CD4-positive, alpha-beta memory T cell (primary cell): ENCODE results near the gene DDTL. TPM values are rescaled to one million over a fixed set of nuclear protein-coding genes. Genes with fewer than 3 reads are reported as not detected.
A peak's percentile ranks its signal among the peaks of the same experiment; 100 is the strongest.
"Not testable (repeated sequence)": the region's sequence is repeated elsewhere in the genome, so short reads cannot be mapped to it uniquely, and the experiment has no call there.

ENCODE experiments used
- CTCF ChIA-PET: fragments of 350-600 bp; sonication (Branson Sonifier 250); formaldehyde crosslinking; loops from one replicate; lab custom pipeline; 2021; ENCODE audit warnings: inconsistent platforms; ENCODE audit not compliant: partially characterized antibody; lab: Charles Lee
- POLR2A ChIA-PET: fragments of 350-600 bp; sonication (Branson Sonifier 250); formaldehyde crosslinking; loops from one replicate; lab custom pipeline; 2021; ENCODE audit not compliant: partially characterized antibody; lab: Charles Lee
- DNase-seq, 5 donors: peaks; one replicate each; pipeline versions ENCODE4 v3.0.0 to v3.0.0-alpha.2; 2020 to 2022; ENCODE audit warnings: mixed read lengths in 1 of 5
- H3K27ac ChIP-seq: one replicate; pipeline ENCODE4 v1.7.0; 2013; ENCODE audit warnings: low read depth, low read length
- H3K27me3 ChIP-seq: 2 replicates; pipeline ENCODE4 v1.7.0; 2013; ENCODE audit warnings: mild to moderate bottlenecking, low read length, moderate library complexity; ENCODE audit not compliant: insufficient read depth
- H3K36me3 ChIP-seq: 2 replicates; pipeline ENCODE4 v1.7.0; 2013; ENCODE audit warnings: mild to moderate bottlenecking, low read length, moderate library complexity; ENCODE audit not compliant: insufficient read depth
- H3K4me1 ChIP-seq: 2 replicates; pipeline ENCODE4 v1.7.0; 2013; ENCODE audit warnings: mild to moderate bottlenecking, low read length, moderate library complexity; ENCODE audit not compliant: insufficient read depth
- H3K4me3 ChIP-seq, 2 donors: one replicate each; pipeline ENCODE4 v1.7.0; 2013; ENCODE audit warnings: low read length in 2 of 2, mild to moderate bottlenecking in 1 of 2
- H3K9me3 ChIP-seq, 2 donors: one replicate each; pipeline ENCODE4 v1.7.0; 2013; ENCODE audit warnings: low read length in 2 of 2, control low read depth in 1 of 2; ENCODE audit not compliant: control insufficient read depth in 1 of 2
- H3K27ac Mint-ChIP-seq, 7 donors: one replicate each; pipeline ENCODE4 v1.8.0; 2020 to 2021; ENCODE audit warnings: mixed read lengths in 7 of 7, mild to moderate bottlenecking in 6 of 7, inconsistent platforms in 3 of 7, moderate library complexity in 3 of 7
- H3K27me3 Mint-ChIP-seq, 2 donors: one replicate each; pipeline ENCODE4 v1.8.0; 2020 to 2021; ENCODE audit warnings: mixed read lengths in 2 of 2
- H3K36me3 Mint-ChIP-seq, 2 donors: one replicate each; pipeline ENCODE4 v1.8.0; 2020 to 2021; ENCODE audit warnings: mixed read lengths in 2 of 2, inconsistent platforms in 1 of 2, mild to moderate bottlenecking in 1 of 2
- H3K4me1 Mint-ChIP-seq, 4 donors: one replicate each; pipeline ENCODE4 v1.8.0; 2020 to 2021; ENCODE audit warnings: mixed read lengths in 4 of 4, mild to moderate bottlenecking in 1 of 4
- H3K4me3 Mint-ChIP-seq, 8 donors: one replicate each; pipeline ENCODE4 v1.8.0; 2020 to 2021; ENCODE audit warnings: mixed read lengths in 8 of 8, mild to moderate bottlenecking in 7 of 8, moderate library complexity in 6 of 8, inconsistent platforms in 3 of 8
- H3K9me3 Mint-ChIP-seq, 8 donors: one replicate each; pipeline ENCODE4 v1.8.0; 2020 to 2021; ENCODE audit warnings: mixed read lengths in 8 of 8, mild to moderate bottlenecking in 5 of 8, inconsistent platforms in 3 of 8, moderate library complexity in 1 of 8
- intact Hi-C: fragments of 100-400 bp; cut with micrococcal nuclease; formaldehyde crosslinking; loops from one replicate; pipeline ENCODE4 v1.15.1; 2023
- polyA plus RNA-seq, 2 donors: library from polyadenylated mRNA; unstranded; fragments of 300-500 nt; fragmentation: Illumina TruSeq; gene quantifications; one replicate each; pipeline ENCODE4 v1.2.3, GENCODE V29; 2021
- total RNA-seq, 2 experiments: library from RNA; stranded (reverse); gene quantifications; one replicate each; pipeline ENCODE4 v1.2.3, GENCODE V29; 2021

The DDTL gene
- total and polyA plus RNA-seq, 4 experiments from 2014 or later = 0.32 to 6.1 (median 3.6) TPM

GRCh38 chr22:23954193-23954990 is 12.3 kb upstream of the DDTL start:
- CTCF ChIA-PET, H3K4me1 Mint-ChIP-seq, H3K4me3 ChIP-seq, H3K4me1 ChIP-seq, H3K36me3 ChIP-seq, H3K27ac ChIP-seq, H3K36me3 Mint-ChIP-seq, H3K27me3 ChIP-seq, H3K27me3 Mint-ChIP-seq, DNase-seq, H3K9me3 Mint-ChIP-seq, H3K9me3 ChIP-seq, POLR2A ChIA-PET: not testable (repeated sequence)
- Mint-ChIP-seq H3K4me3 (peak overlapping the region in 1 of 8 donors; percentile 1), H3K27ac (peak overlapping the region in 1 of 7 donors; percentile 43)
- intact Hi-C loops = loop anchor here (10.0 kb wide), 3 partner anchors 100 to 330 kb away; partner anchors contain the start of gene SLC2A11

DNA sequence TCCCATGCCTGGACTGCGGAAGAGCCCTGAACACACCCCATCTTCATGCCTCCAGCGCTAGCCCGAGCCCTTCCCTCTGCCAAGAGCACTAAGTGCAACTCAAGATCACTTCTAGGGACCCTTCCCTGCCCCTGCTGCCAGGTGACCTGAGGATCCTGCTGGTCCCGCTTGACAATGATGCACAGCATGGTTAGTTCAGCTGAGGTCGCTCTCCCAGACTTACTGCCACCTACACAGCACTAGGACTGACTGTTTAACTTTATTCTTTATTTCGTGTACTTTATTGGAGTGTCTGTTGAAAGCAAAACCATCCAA is 11.7 kb upstream of the DDTL start:
- intact Hi-C loops = loop anchor here (10.0 kb wide), 3 partner anchors 100 to 330 kb away; partner anchors contain the start of gene SLC2A11
- H3K27ac ChIP-seq, H3K4me1 Mint-ChIP-seq, H3K4me1 ChIP-seq, H3K9me3 ChIP-seq, DNase-seq, H3K36me3 Mint-ChIP-seq, H3K4me3 Mint-ChIP-seq, H3K36me3 ChIP-seq, H3K27me3 ChIP-seq, H3K9me3 Mint-ChIP-seq, H3K27ac Mint-ChIP-seq, H3K27me3 Mint-ChIP-seq, CTCF ChIA-PET, POLR2A ChIA-PET, H3K4me3 ChIP-seq: not testable (repeated sequence)

DNA sequence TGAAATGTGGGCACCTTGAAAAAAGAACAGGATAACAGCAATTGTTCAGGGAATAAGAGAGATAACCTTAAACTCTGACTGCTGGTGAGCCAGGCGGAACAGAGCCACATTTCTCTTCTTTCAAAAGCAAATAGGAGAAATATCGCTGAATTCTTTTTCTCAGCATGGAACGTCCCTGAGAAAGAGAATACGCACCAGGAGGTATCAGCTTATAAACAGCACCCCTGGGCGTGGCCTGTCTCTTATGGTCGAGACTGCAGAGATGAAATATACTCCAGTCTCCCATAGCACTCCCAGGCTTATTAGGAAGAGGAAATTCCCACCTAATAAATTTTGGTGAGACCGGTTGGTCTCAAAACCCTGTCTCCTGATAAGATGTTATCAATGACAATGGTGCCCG is 10.8 kb upstream of the DDTL start:
- CTCF ChIA-PET = interaction anchor here (0.6 kb wide), 1 partner anchor 92 kb away, joined by 3 read pairs; no protein-coding TSS in a partner anchor

GRCh38 chr22:23956301-23956900 is 10.3 kb upstream of the DDTL start:
- H3K27me3 Mint-ChIP-seq, POLR2A ChIA-PET, H3K9me3 ChIP-seq, H3K27ac ChIP-seq, H3K4me1 ChIP-seq, H3K27me3 ChIP-seq, H3K36me3 Mint-ChIP-seq, H3K4me1 Mint-ChIP-seq, H3K4me3 Mint-ChIP-seq, H3K36me3 ChIP-seq, H3K4me3 ChIP-seq, H3K9me3 Mint-ChIP-seq: not testable (repeated sequence)
- intact Hi-C loops = loop anchor here (10.0 kb wide), 3 partner anchors 102 to 332 kb away; partner anchors contain the start of gene SLC2A11
- H3K27ac Mint-ChIP-seq = peak overlapping the region in 2 of 7 donors; percentile 66 to 72
- peak; percentile 70 to 77 (median 73) for DNase-seq
- CTCF ChIA-PET = interaction anchor here (0.6 kb wide), 1 partner anchor 92 kb away, joined by 3 read pairs; no protein-coding TSS in a partner anchor

More for the DNA sequence above, 10.8 kb upstream of the DDTL start:
- intact Hi-C loops = loop anchor here (10.0 kb wide), 3 partner anchors 101 to 331 kb away; partner anchors contain the start of gene SLC2A11
- H3K27me3 ChIP-seq, H3K9me3 ChIP-seq, H3K36me3 ChIP-seq, H3K4me3 ChIP-seq, H3K4me1 Mint-ChIP-seq, H3K36me3 Mint-ChIP-seq, H3K9me3 Mint-ChIP-seq, H3K27me3 Mint-ChIP-seq, DNase-seq, H3K27ac Mint-ChIP-seq, POLR2A ChIA-PET, H3K4me1 ChIP-seq, H3K27ac ChIP-seq, H3K4me3 Mint-ChIP-seq: not testable (repeated sequence)

DNA sequence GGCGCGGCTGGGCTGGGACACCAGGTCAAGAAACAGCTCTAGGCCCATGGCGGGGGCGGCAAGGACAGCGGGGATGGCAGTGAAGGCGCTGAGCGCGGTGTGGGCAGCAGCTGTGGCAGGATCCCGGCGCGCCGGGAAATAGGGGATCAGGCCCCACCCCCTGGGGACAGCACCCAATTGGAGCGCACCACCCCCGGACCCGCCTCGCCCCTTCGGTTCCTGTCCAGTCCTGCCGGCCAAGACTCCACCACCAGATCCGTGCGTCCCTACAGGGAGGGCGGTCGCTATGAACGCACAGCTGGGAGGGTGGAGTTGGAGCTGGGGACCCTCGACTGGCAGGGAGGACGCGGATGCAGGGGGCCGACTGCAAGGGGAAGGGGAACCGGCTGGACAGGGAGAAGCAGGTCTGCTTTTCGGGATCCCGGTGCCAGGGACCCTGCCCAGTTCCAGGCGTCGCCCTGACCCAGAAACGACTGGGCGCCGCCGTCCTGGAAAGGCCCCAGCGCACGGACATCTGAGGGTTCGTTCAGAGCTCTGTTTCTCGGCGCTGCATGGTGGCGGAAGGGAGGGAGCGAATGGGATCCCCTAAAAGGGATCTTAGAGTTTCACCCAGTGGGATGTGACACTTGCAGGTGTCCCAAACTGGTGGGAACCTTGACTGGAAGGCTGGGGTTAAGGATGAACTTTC is 5.5 kb upstream of the DDTL start, which contains the start of gene GSTT2B:
GSTT2B (minus strand) TSS at position 112 of the 688 bp plus-strand sequence; CDS start at position 48, 64 bp downstream.
- DNase-seq, H3K4me3 ChIP-seq, H3K27me3 Mint-ChIP-seq, H3K9me3 Mint-ChIP-seq, H3K9me3 ChIP-seq, H3K27ac Mint-ChIP-seq, POLR2A ChIA-PET, H3K4me3 Mint-ChIP-seq, H3K36me3 Mint-ChIP-seq, H3K27ac ChIP-seq, H3K36me3 ChIP-seq, CTCF ChIA-PET, H3K4me1 ChIP-seq, intact Hi-C loops, H3K27me3 ChIP-seq, H3K4me1 Mint-ChIP-seq: not testable (repeated sequence)

GRCh38 chr22:23966094-23966493 is 594 bp upstream of the DDTL start:
- CTCF ChIA-PET = not testable (repeated sequence)

GRCh38 chr22:23969071-23969470 is 2.4 kb downstream of the DDTL start:
- DNase-seq = no peak
- H3K4me3 ChIP-seq = no peak overlapping the region
- no peak overlapping the region for H3K27ac ChIP-seq
- H3K27me3 ChIP-seq = no peaks in the 10 kb centered on the region
- POLR2A ChIA-PET = no interaction called here
- Mint-ChIP-seq H3K27ac (peak overlapping the region in 2 of 7 donors; percentile 70 to 78), H3K9me3 (no peaks in the 10 kb centered on the region), H3K36me3 (peaks cover 18 to 29% of the 10 kb centered on the region in 2 donors), H3K4me3 (peak overlapping the region in 2 of 8 donors; percentile 39 to 66), H3K27me3 (no peaks in the 10 kb centered on the region), H3K4me1 (peaks cover 7 to 29% (median 20%) of the 10 kb centered on the region in 4 donors)
- intact Hi-C loops = no loop called here
- H3K36me3 ChIP-seq = peaks cover 26% of the 10 kb centered on the region
- H3K9me3 ChIP-seq = no peaks in the 10 kb centered on the region
- peaks cover 16% of the 10 kb centered on the region for H3K4me1 ChIP-seq
- CTCF ChIA-PET = no interaction called here

More at GRCh38 chr22:23966094-23966493, 594 bp upstream of the DDTL start:
- POLR2A ChIA-PET, H3K27me3 ChIP-seq, H3K27ac Mint-ChIP-seq, H3K4me3 Mint-ChIP-seq, H3K4me1 ChIP-seq, H3K9me3 Mint-ChIP-seq, H3K4me3 ChIP-seq, DNase-seq, H3K27me3 Mint-ChIP-seq, H3K9me3 ChIP-seq, H3K27ac ChIP-seq, intact Hi-C loops: not testable (repeated sequence)
- H3K36me3 Mint-ChIP-seq = peaks cover 11 to 20% of the 10 kb centered on the region in 2 donors
- peaks cover 7 to 19% (median 14%) of the 10 kb centered on the region in 4 donors for H3K4me1 Mint-ChIP-seq
- H3K36me3 ChIP-seq = peaks cover 17% of the 10 kb centered on the region
